HEK293T (cell line): ENCODE measurements around the gene TBX3.
A peak's percentile ranks its signal among the peaks of the same experiment; 100 is the strongest.

Experiments used
- CTCF ChIA-PET: fragments of 350-600 bp; formaldehyde crosslinking; extraction: SDS; loops from one replicate; lab custom pipeline; 2021; ENCODE audit warnings: antibody characterized with exemption, inconsistent platforms; lab: Yijun Ruan, JAX
- POLR2A ChIA-PET: fragments of 350-600 bp; formaldehyde crosslinking; extraction: SDS; loops from one replicate; lab custom pipeline; 2020; ENCODE audit warnings: antibody characterized with exemption, inconsistent platforms; lab: Yijun Ruan, JAX
- DNase-seq: peaks from one replicate; pipeline ENCODE4 v3.0.0; 2012; ENCODE audit warnings: mixed read lengths; ENCODE audit errors: extremely low spot score
- ARNT ChIP-seq: fragments of 450-650 bp; IDR thresholded peaks from 2 replicates; pipeline ENCODE4 v1.6.1; 2017; ENCODE audit warnings: mild to moderate bottlenecking
- BHLHE40 ChIP-seq: fragments of 450-650 bp; IDR thresholded peaks from 2 replicates; pipeline ENCODE4 v1.6.1; 2016; ENCODE audit warnings: mild to moderate bottlenecking, moderate library complexity, borderline replicate concordance
- CTBP1 ChIP-seq: fragments of 450-650 bp; IDR thresholded peaks from 2 replicates; pipeline ENCODE4 v1.6.1; 2016; ENCODE audit warnings: borderline replicate concordance
- ELF4 ChIP-seq: fragments of 450-650 bp; IDR thresholded peaks from 2 replicates; pipeline ENCODE4 v1.6.1; 2017; ENCODE audit warnings: antibody characterized with exemption
- FOXA1 ChIP-seq: fragments of 450-650 bp; IDR thresholded peaks from 2 replicates; pipeline ENCODE4 v1.6.1; 2016; ENCODE audit warnings: mild to moderate bottlenecking
- FOXK2 ChIP-seq: fragments of 450-650 bp; IDR thresholded peaks from 2 replicates; pipeline ENCODE4 v1.6.1; 2016; ENCODE audit warnings: mild to moderate bottlenecking
- FOXM1 ChIP-seq: fragments of 450-650 bp; IDR thresholded peaks from 2 replicates; pipeline ENCODE4 v1.6.1; 2017; ENCODE audit warnings: mild to moderate bottlenecking, borderline replicate concordance
- HDGF ChIP-seq: fragments of 450-650 bp; IDR thresholded peaks from 2 replicates; pipeline ENCODE4 v1.6.1; 2017; ENCODE audit warnings: antibody characterized with exemption, borderline replicate concordance
- L3MBTL2 ChIP-seq: fragments of 450-650 bp; conservative IDR thresholded peaks from 2 replicates; pipeline ENCODE4 v1.6.1; 2016; ENCODE audit warnings: mild to moderate bottlenecking
- LEF1 ChIP-seq: fragments of 450-650 bp; IDR thresholded peaks from 2 replicates; pipeline ENCODE4 v1.6.1; 2017; ENCODE audit warnings: mild to moderate bottlenecking, borderline replicate concordance
- NFRKB ChIP-seq: fragments of 450-650 bp; IDR thresholded peaks from 2 replicates; pipeline ENCODE4 v1.6.1; 2016; ENCODE audit warnings: mild to moderate bottlenecking, moderate library complexity
- PKNOX1 ChIP-seq: fragments of 450-650 bp; IDR thresholded peaks from 2 replicates; pipeline ENCODE4 v1.6.1; 2016
- SP1 ChIP-seq: fragments of 450-650 bp; IDR thresholded peaks from 2 replicates; pipeline ENCODE4 v1.6.1; 2017
- SUZ12 ChIP-seq: fragments of 450-650 bp; IDR thresholded peaks from 2 replicates; pipeline ENCODE4 v1.6.1; 2016; ENCODE audit warnings: mild to moderate bottlenecking
- TARDBP ChIP-seq: fragments of 450-650 bp; IDR thresholded peaks from 2 replicates; pipeline ENCODE4 v1.6.1; 2016
- ZNF384 ChIP-seq: fragments of 450-650 bp; IDR thresholded peaks from 2 replicates; pipeline ENCODE4 v1.6.1; 2016

The TBX3 gene

GRCh38 chr12:114659084-114659483 is 24.9 kb downstream of the TBX3 start:
- POLR2A ChIA-PET = interaction anchor here (0.7 kb wide), 1 partner anchor 10 kb away, joined by 3 read pairs; no protein-coding TSS in a partner anchor
- no peak for TF ChIP-seq BHLHE40
- TF ChIP-seq TARDBP = no peak
- no peak for TF ChIP-seq LEF1
- no peak for TF ChIP-seq ZNF384
- no peak for TF ChIP-seq NFRKB
- CTCF ChIA-PET = no interaction called here
- no peak for DNase-seq

GRCh38 chr12:114658002-114658441 is 26.0 kb downstream of the TBX3 start:
- TF ChIP-seq CTBP1 = no peak
- no peak for TF ChIP-seq LEF1
- no peak for TF ChIP-seq HDGF
- DNase-seq = no peak
- ChIA-PET POLR2A (interaction anchor here (2.2 kb wide), 1 partner anchor 26 kb away, joined by 13 read pairs; the partner anchor contains the start of gene TBX3), CTCF (interaction anchor here (1.1 kb wide), 1 partner anchor 10 kb away, joined by 6 read pairs; no protein-coding TSS in a partner anchor)

GRCh38 chr12:114657597-114657920 is 26.4 kb downstream of the TBX3 start:
- ChIA-PET CTCF (interaction anchor here (1.1 kb wide), 1 partner anchor 11 kb away, joined by 6 read pairs; no protein-coding TSS in a partner anchor), POLR2A (interaction anchor here (2.2 kb wide), 1 partner anchor 27 kb away, joined by 13 read pairs; the partner anchor contains the start of gene TBX3)
- TF ChIP-seq SUZ12 (no peak), PKNOX1 (no peak), ELF4 (no peak), BHLHE40 (no peak)
- no peak for DNase-seq

- no peak for DNase-seq
- TF ChIP-seq ELF4 (no peak), FOXK2 (no peak), L3MBTL2 (peak; percentile 41), FOXA1 (no peak), BHLHE40 (no peak), SUZ12 (no peak), SP1 (no peak)
- CTCF ChIA-PET = interaction anchor here (1.1 kb wide), 1 partner anchor 11 kb away, joined by 6 read pairs; no protein-coding TSS in a partner anchor
- POLR2A ChIA-PET = interaction anchor here (1.4 to 2.2 kb wide), 2 partner anchors 25 to 27 kb away, joined by 3 to 13 read pairs; partner anchors contain the start of gene TBX3
Observed at GRCh38 chr12:114656906-114657596, 26.9 kb downstream of the TBX3 start.

- CTCF ChIA-PET = interaction anchor here (1.0 kb wide), 1 partner anchor 675 kb away, joined by 4 read pairs; no protein-coding TSS in a partner anchor
- POLR2A ChIA-PET = interaction anchor here (1.4 to 2.2 kb wide), 3 partner anchors 13 to 28 kb away, joined by 3 to 13 read pairs (median 3); partner anchors contain the start of gene TBX3
- peak; percentile 72 for DNase-seq
- TF ChIP-seq FOXK2 (no peak), SUZ12 (no peak), ELF4 (no peak), L3MBTL2 (no peak; the same call in 1 of the 2 replicates), CTBP1 (peak; percentile 81; the same call in 1 of the 2 replicates), LEF1 (no peak; the same call in 1 of the 2 replicates), ZNF384 (no peak), FOXA1 (no peak), SP1 (no peak), TARDBP (no peak), PKNOX1 (peak; percentile 92), ARNT (peak; percentile 99), FOXM1 (peak; percentile 3; the same call in 1 of the 2 replicates), HDGF (no peak), BHLHE40 (no peak), NFRKB (no peak)
Observed at GRCh38 chr12:114655934-114656749, 27.8 kb downstream of the TBX3 start.

- ChIA-PET POLR2A (no interaction called here), CTCF (interaction anchor here (0.6 kb wide), 1 partner anchor 25 kb away, joined by 13 read pairs; no protein-coding TSS in a partner anchor)
- TF ChIP-seq FOXK2 = no peak
- TF ChIP-seq SP1 = no peak
- no peak for TF ChIP-seq FOXA1
- DNase-seq = no peak
Observed at GRCh38 chr12:114649585-114649984, 34.4 kb downstream of the TBX3 start.

GRCh38 chr12:114648711-114649110 is 35.3 kb downstream of the TBX3 start:
- ChIA-PET POLR2A (no interaction called here), CTCF (no interaction called here)
- DNase-seq = no peak
- TF ChIP-seq SUZ12 (no peak), CTBP1 (no peak), FOXM1 (no peak)
